GM12873 (cell line): ENCODE data around the gene SYNPR.
A peak's percentile ranks its signal among the peaks of the same experiment; 100 is the strongest.

Experiments
- CTCF ChIP-seq: IDR thresholded peaks from 2 replicates; pipeline ENCODE4 v1.5.1; 2012; ENCODE audit warnings: low read depth, mild to moderate bottlenecking, moderate library complexity, low read length, control low read depth; ENCODE audit not compliant: insufficient read depth; ENCODE audit errors: missing control alignments

SYNPR gene

GRCh38 chr3:63333815-63334214 lies 55.7 kb downstream of the SYNPR start:
- TF ChIP-seq CTCF, result no peak

- no peak for TF ChIP-seq CTCF
Measured at GRCh38 chr3:63338351-63338750, 60.2 kb downstream of the SYNPR start.

- TF ChIP-seq CTCF, result no peak
Measured at GRCh38 chr3:63343674-63344073, 65.6 kb downstream of the SYNPR start.

GRCh38 chr3:63344661-63345060 lies 66.6 kb downstream of the SYNPR start:
- TF ChIP-seq CTCF, result no peak

- TF ChIP-seq CTCF, result peak; percentile 80
Measured at GRCh38 chr3:63349583-63350573, 71.8 kb downstream of the SYNPR start.

- TF ChIP-seq CTCF, result peak; percentile 90
Measured at GRCh38 chr3:63351159-63352007, 73.3 kb downstream of the SYNPR start.

GRCh38 chr3:63352008-63352279 lies 73.8 kb downstream of the SYNPR start:
- TF ChIP-seq CTCF, result no peak
